HepG2 (cell line): ENCODE data around the gene KLKB1. TPM values are rescaled to one million over a fixed set of nuclear protein-coding genes. Genes with fewer than 3 reads are reported as not detected.

ENCODE experiments used
- CBX2 ChIP-seq, 2 experiments: fragments of 200-600 bp in 1 of 2; sonication (generic); formaldehyde crosslinking in 1 of 2; IDR thresholded peaks; 2 replicates each; pipeline versions ENCODE4 v1.7.0 to v1.8.1; 2018 to 2022; ENCODE audit warnings: low read depth in 2 of 2, low read length in 1 of 2, mild to moderate bottlenecking in 1 of 2, missing genetic modification reagents in 1 of 2
- FOXP4 ChIP-seq: sonication (generic); formaldehyde crosslinking; IDR thresholded peaks from 2 replicates; pipeline ENCODE4 v1.4.0; 2020; ENCODE audit warnings: missing genetic modification reagents
- GFI1 ChIP-seq: sonication (generic); formaldehyde crosslinking; IDR thresholded peaks from 2 replicates; pipeline ENCODE4 v1.5.0; 2020; ENCODE audit warnings: missing genetic modification reagents, mild to moderate bottlenecking, borderline replicate concordance
- IKZF5 ChIP-seq: IDR thresholded peaks from 2 replicates; pipeline ENCODE4 v1.6.1; 2018; ENCODE audit warnings: missing genetic modification reagents, mild to moderate bottlenecking, missing compliant biosample characterization
- NFKB2 ChIP-seq: sonication (generic); formaldehyde crosslinking; IDR thresholded peaks from 2 replicates; pipeline ENCODE4 v1.4.0; 2020; ENCODE audit warnings: missing genetic modification reagents, borderline replicate concordance
- RORA ChIP-seq: sonication (generic); formaldehyde crosslinking; IDR thresholded peaks from 2 replicates; pipeline ENCODE4 v1.5.0; 2020; ENCODE audit warnings: mild to moderate bottlenecking, missing genetic modification reagents, moderate library complexity
- TOPORS ChIP-seq: sonication (generic); formaldehyde crosslinking; IDR thresholded peaks from 2 replicates; pipeline ENCODE4 v1.8.0; 2023; ENCODE audit warnings: mild to moderate bottlenecking, missing genetic modification reagents
- ZNF24 ChIP-seq: fragments of 450-650 bp; IDR thresholded peaks from 2 replicates; pipeline ENCODE4 v1.6.1; 2017; ENCODE audit warnings: antibody characterized with exemption, mild to moderate bottlenecking
- ZNF329 ChIP-seq: sonication (generic); formaldehyde crosslinking; IDR thresholded peaks from 2 replicates; pipeline ENCODE4 v1.9.0; 2021; ENCODE audit warnings: low read depth, mild to moderate bottlenecking, missing genetic modification reagents
- ZNF576 ChIP-seq: sonication (generic); formaldehyde crosslinking; IDR thresholded peaks from 2 replicates; pipeline ENCODE4 v1.4.0; 2020; ENCODE audit warnings: mild to moderate bottlenecking, missing genetic modification reagents
- polyA plus RNA-seq, 8 experiments: library from polyadenylated mRNA; depleted of rRNA in 3 of 8; stranded (reverse) in 7 of 8; unstranded in 1 of 8; fragments of >200 nt; fragmentation: Illumina TruSeq in 4 of 8; extraction: Trizol in 4 of 8; gene quantifications; 2 replicates each; pipeline versions ENCODE4 v1.2.1 to v1.2.3, GENCODE V29; 2011 to 2016; ENCODE audit warnings: low read depth in 4 of 8, missing spikeins in 1 of 8, mixed read lengths in 1 of 8; ENCODE audit not compliant: insufficient read depth in 1 of 8
- total RNA-seq, 5 experiments: library from RNA; depleted of rRNA; stranded (reverse); fragments of >200 nt; fragmentation: Illumina TruSeq; extraction: Trizol; gene quantifications; 2 replicates each; pipeline ENCODE4 v1.2.3, GENCODE V29; 2016; ENCODE audit warnings: low read depth in 1 of 5
- TF ChIP-seq, protein P1 (sequence below): sonication (generic); formaldehyde crosslinking; IDR thresholded peaks from 2 replicates; pipeline ENCODE4 v1.8.1; 2023; ENCODE audit warnings: missing genetic modification reagents, inconsistent platforms, borderline replicate concordance
- TF ChIP-seq, protein P2 (sequence below): sonication (generic); formaldehyde crosslinking; IDR thresholded peaks from 2 replicates; pipeline ENCODE4 v1.4.0; 2020; ENCODE audit warnings: missing genetic modification reagents, borderline replicate concordance
- TF ChIP-seq, protein P3 (sequence below): sonication (generic); formaldehyde crosslinking; IDR thresholded peaks from 2 replicates; pipeline ENCODE4 v1.4.0; 2020; ENCODE audit warnings: mild to moderate bottlenecking, missing genetic modification reagents
- TF ChIP-seq, protein P4 (sequence below): fragments of 450-650 bp; IDR thresholded peaks from 2 replicates; pipeline ENCODE4 v1.6.1; 2016
- TF ChIP-seq, protein P5 (sequence below): sonication (generic); formaldehyde crosslinking; IDR thresholded peaks from 2 replicates; pipeline ENCODE4 v1.4.0; 2020; ENCODE audit warnings: missing genetic modification reagents

Gene KLKB1
- total and polyA plus RNA-seq, 2 of the 13 experiments (the other 11 are each of a cell fraction or from before 2014, with no cell fraction given): 0.26 to 0.49 TPM

GRCh38 chr4:186191200-186192065 lies 35.9 kb upstream of the KLKB1 start, which contains the start of gene CYP4V2 (continued):
- TF ChIP-seq, protein P1, sequence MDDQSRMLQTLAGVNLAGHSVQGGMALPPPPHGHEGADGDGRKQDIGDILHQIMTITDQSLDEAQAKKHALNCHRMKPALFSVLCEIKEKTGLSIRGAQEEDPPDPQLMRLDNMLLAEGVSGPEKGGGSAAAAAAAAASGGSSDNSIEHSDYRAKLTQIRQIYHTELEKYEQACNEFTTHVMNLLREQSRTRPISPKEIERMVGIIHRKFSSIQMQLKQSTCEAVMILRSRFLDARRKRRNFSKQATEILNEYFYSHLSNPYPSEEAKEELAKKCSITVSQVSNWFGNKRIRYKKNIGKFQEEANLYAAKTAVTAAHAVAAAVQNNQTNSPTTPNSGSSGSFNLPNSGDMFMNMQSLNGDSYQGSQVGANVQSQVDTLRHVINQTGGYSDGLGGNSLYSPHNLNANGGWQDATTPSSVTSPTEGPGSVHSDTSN (CRISPR knock-in tag): no peak
- no peak for TF ChIP-seq ZNF24
- TF ChIP-seq, protein P2, sequence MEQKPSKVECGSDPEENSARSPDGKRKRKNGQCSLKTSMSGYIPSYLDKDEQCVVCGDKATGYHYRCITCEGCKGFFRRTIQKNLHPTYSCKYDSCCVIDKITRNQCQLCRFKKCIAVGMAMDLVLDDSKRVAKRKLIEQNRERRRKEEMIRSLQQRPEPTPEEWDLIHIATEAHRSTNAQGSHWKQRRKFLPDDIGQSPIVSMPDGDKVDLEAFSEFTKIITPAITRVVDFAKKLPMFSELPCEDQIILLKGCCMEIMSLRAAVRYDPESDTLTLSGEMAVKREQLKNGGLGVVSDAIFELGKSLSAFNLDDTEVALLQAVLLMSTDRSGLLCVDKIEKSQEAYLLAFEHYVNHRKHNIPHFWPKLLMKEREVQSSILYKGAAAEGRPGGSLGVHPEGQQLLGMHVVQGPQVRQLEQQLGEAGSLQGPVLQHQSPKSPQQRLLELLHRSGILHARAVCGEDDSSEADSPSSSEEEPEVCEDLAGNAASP (CRISPR knock-in tag): peak; percentile 64; the same call in 1 of the 2 replicates
- no peak for TF ChIP-seq ZNF576
- TF ChIP-seq FOXP4: peak; percentile 25; the same call in 1 of the 2 replicates
- TF ChIP-seq, protein P3, sequence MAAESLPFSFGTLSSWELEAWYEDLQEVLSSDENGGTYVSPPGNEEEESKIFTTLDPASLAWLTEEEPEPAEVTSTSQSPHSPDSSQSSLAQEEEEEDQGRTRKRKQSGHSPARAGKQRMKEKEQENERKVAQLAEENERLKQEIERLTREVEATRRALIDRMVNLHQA: no peak
- TF ChIP-seq CBX2 (IDR thresholded peaks at IDR 0.05; ENCODE audit: low read depth, low read length): no peak
- TF ChIP-seq CBX2 (CRISPR knock-in tag; IDR thresholded peaks at IDR 0.05; ENCODE audit: low read depth): peak; percentile 30; the same call in 1 of the 2 replicates
- TF ChIP-seq, protein P4, sequence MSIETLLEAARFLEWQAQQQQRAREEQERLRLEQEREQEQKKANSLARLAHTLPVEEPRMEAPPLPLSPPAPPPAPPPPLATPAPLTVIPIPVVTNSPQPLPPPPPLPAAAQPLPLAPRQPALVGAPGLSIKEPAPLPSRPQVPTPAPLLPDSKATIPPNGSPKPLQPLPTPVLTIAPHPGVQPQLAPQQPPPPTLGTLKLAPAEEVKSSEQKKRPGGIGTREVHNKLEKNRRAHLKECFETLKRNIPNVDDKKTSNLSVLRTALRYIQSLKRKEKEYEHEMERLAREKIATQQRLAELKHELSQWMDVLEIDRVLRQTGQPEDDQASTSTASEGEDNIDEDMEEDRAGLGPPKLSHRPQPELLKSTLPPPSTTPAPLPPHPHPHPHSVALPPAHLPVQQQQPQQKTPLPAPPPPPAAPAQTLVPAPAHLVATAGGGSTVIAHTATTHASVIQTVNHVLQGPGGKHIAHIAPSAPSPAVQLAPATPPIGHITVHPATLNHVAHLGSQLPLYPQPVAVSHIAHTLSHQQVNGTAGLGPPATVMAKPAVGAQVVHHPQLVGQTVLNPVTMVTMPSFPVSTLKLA: no peak
- peak; percentile 79; the same call in 1 of the 2 replicates for TF ChIP-seq GFI1
- TF ChIP-seq ZNF329: peak; percentile 9; the same call in 1 of the 2 replicates
- TF ChIP-seq RORA (CRISPR knock-in tag): no peak
- TF ChIP-seq TOPORS (CRISPR knock-in tag): 0 out of 2 replicates have a peak, but pooled peaks have one; percentile 20
- no peak; the same call in 1 of the 2 replicates for TF ChIP-seq NFKB2 (CRISPR knock-in tag)
- TF ChIP-seq, protein P5, sequence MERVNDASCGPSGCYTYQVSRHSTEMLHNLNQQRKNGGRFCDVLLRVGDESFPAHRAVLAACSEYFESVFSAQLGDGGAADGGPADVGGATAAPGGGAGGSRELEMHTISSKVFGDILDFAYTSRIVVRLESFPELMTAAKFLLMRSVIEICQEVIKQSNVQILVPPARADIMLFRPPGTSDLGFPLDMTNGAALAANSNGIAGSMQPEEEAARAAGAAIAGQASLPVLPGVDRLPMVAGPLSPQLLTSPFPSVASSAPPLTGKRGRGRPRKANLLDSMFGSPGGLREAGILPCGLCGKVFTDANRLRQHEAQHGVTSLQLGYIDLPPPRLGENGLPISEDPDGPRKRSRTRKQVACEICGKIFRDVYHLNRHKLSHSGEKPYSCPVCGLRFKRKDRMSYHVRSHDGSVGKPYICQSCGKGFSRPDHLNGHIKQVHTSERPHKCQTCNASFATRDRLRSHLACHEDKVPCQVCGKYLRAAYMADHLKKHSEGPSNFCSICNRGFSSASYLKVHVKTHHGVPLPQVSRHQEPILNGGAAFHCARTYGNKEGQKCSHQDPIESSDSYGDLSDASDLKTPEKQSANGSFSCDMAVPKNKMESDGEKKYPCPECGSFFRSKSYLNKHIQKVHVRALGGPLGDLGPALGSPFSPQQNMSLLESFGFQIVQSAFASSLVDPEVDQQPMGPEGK (CRISPR knock-in tag): peak; percentile 38; the same call in 1 of the 2 replicates
- peak; percentile 93 for TF ChIP-seq IKZF5 (CRISPR knock-in tag)
